HCT116 (cell line): ENCODE measurements around the gene DPYSL5. TPM values are rescaled to one million over a fixed set of nuclear protein-coding genes. Genes with fewer than 3 reads are reported as not detected.

Experiments
- ATAC-seq: fragments of 200-7000 bp; cut with Tn5 transposase; 2 replicates; pipeline ENCODE4 v1.9.1; 2020; ENCODE audit warnings: mild to moderate bottlenecking, moderate library complexity
- BruUV-seq: library from RNA; stranded (reverse); fragments of 400-500 nt; replicated peaks from 2 replicates; lab custom pipeline; 2021; lab: Mats Ljungman, UMichigan
- CTCF ChIA-PET: fragments of 300-600 bp; sonication (Branson Sonifier 250); formaldehyde crosslinking; loops from one replicate; lab custom pipeline; 2021; ENCODE audit warnings: antibody characterized with exemption; lab: Charles Lee
- POLR2A ChIA-PET: fragments of 300-600, 350-600 bp; sonication (Branson Sonifier 250); formaldehyde crosslinking; loops from one replicate; lab custom pipeline; 2021; ENCODE audit warnings: antibody characterized with exemption; lab: Charles Lee
- RAD21 ChIA-PET, 2 experiments: fragments of 300-600 bp; sonication (Branson Sonifier 250); formaldehyde crosslinking; loops; one replicate each; lab custom pipeline; 2023; ENCODE audit warnings: low total read pairs in 2 of 2; ENCODE audit not compliant: uncharacterized antibody in 2 of 2, unreplicated experiment in 2 of 2, low non-redundant PET in 1 of 2; lab: Charles Lee
- DNase-seq: peaks from one replicate; pipeline ENCODE4 v3.0.0-alpha.2; 2010; ENCODE audit warnings: low read depth, low spot score
- H2AFZ ChIP-seq: fragments of 200-600 bp; shearing (Covaris generic), sonication (generic); 2 replicates; pipeline ENCODE4 v1.6.1; 2017; ENCODE audit warnings: low read depth, mixed run types, mixed read lengths, antibody characterized with exemption, low read length; ENCODE audit not compliant: poor library complexity, severe bottlenecking
- H3K27ac ChIP-seq: 2 replicates; pipeline ENCODE4 v1.5.1; 2012; ENCODE audit warnings: low read depth, low read length
- H3K27me3 ChIP-seq: fragments of 200-600 bp; sonication (generic); 2 replicates; pipeline ENCODE4 v1.6.1; 2016; ENCODE audit warnings: mixed run types, low read length, mixed read lengths; ENCODE audit not compliant: insufficient read depth
- H3K36me3 ChIP-seq, 2 experiments: fragments of 200-500 bp in 1 of 2; fragments of 200-600 bp in 1 of 2; sonication (Bioruptor generic) in 1 of 2; sonication (generic) in 1 of 2; 2 replicates each; pipeline versions ENCODE4 v1.5.1 to v1.6.1; 2014 to 2016; ENCODE audit warnings: low read length in 2 of 2, inconsistent platforms in 1 of 2, mixed read lengths in 1 of 2, mixed run types in 1 of 2; ENCODE audit not compliant: insufficient read depth in 2 of 2, control insufficient read depth in 1 of 2
- H3K4me1 ChIP-seq, 2 experiments: fragments of 200-600 bp in 1 of 2; sonication (generic) in 1 of 2; 2 replicates each; pipeline versions ENCODE4 v1.5.1 to v1.6.1; 2012 to 2017; ENCODE audit warnings: low read length in 2 of 2, inconsistent platforms in 1 of 2, mild to moderate bottlenecking in 1 of 2, mixed read lengths in 1 of 2, mixed run types in 1 of 2, moderate library complexity in 1 of 2; ENCODE audit not compliant: insufficient read depth in 2 of 2, control insufficient read depth in 1 of 2
- H3K4me2 ChIP-seq: fragments of 200-600 bp; sonication (generic); 2 replicates; pipeline ENCODE4 v1.6.1; 2017; ENCODE audit warnings: mixed run types, low read length, mixed read lengths
- H3K4me3 ChIP-seq, 2 experiments: fragments of 200-600 bp in 1 of 2; sonication (generic) in 1 of 2; replicated peaks in 1 of 2; 2 replicates each; pipeline ENCODE4 v1.5.1; 2011 to 2016; ENCODE audit warnings: low read length in 2 of 2, control low read depth in 1 of 2, low read depth in 1 of 2, mild to moderate bottlenecking in 1 of 2, mixed read lengths in 1 of 2, mixed run types in 1 of 2
- H3K79me2 ChIP-seq: fragments of 200-600 bp; sonication (generic); 2 replicates; pipeline ENCODE4 v1.6.1; 2017; ENCODE audit warnings: mild to moderate bottlenecking, mixed run types, low read length, moderate library complexity, mixed read lengths; ENCODE audit not compliant: insufficient read depth
- H3K9ac ChIP-seq: fragments of 200-600 bp; sonication (generic); 2 replicates; pipeline ENCODE4 v1.6.1; 2016; ENCODE audit warnings: low read length, mixed read lengths
- H3K9me2 ChIP-seq: fragments of 200-600 bp; sonication (generic), shearing (Covaris generic); 2 replicates; pipeline ENCODE4 v1.6.1; 2017; ENCODE audit warnings: mixed run types, mild to moderate bottlenecking, moderate library complexity; ENCODE audit not compliant: insufficient read depth
- H3K9me3 ChIP-seq, 2 experiments: fragments of 200-500 bp in 1 of 2; fragments of 200-600 bp in 1 of 2; sonication (Bioruptor generic) in 1 of 2; sonication (generic) in 1 of 2; 2 replicates each; pipeline ENCODE4 v1.6.1; 2014 to 2017; ENCODE audit warnings: low read length in 2 of 2, mixed read lengths in 2 of 2, inconsistent platforms in 1 of 2, low read depth in 1 of 2, mild to moderate bottlenecking in 1 of 2, mixed run types in 1 of 2, moderate library complexity in 1 of 2; ENCODE audit not compliant: control insufficient read depth in 1 of 2, insufficient read depth in 1 of 2
- H4K20me1 ChIP-seq: fragments of 200-600 bp; sonication (generic), shearing (Covaris generic); 2 replicates; pipeline ENCODE4 v1.6.1; 2017; ENCODE audit warnings: mixed run types, mild to moderate bottlenecking, moderate library complexity; ENCODE audit not compliant: insufficient read depth
- CEBPB ChIP-seq: IDR thresholded peaks from 2 replicates; pipeline ENCODE4 v1.6.1; 2012; ENCODE audit warnings: low read depth
- CTCF ChIP-seq, 3 experiments: fragments of 200-600 bp in 1 of 3; sonication (generic) in 1 of 3; IDR thresholded peaks in 2 of 3; conservative IDR thresholded peaks in 1 of 3; 2 replicates each; pipeline ENCODE4 v1.5.1; 2012 to 2017; ENCODE audit warnings: low read depth in 2 of 3, low read length in 2 of 3, antibody characterized with exemption in 1 of 3, borderline replicate concordance in 1 of 3, control low read depth in 1 of 3, mild to moderate bottlenecking in 1 of 3, mixed read lengths in 1 of 3, mixed run types in 1 of 3, moderate library complexity in 1 of 3; ENCODE audit not compliant: insufficient read depth in 1 of 3
- EZH2 ChIP-seq: fragments of 200-600 bp; sonication (generic); IDR thresholded peaks from 2 replicates; pipeline ENCODE4 v1.6.1; 2017; ENCODE audit warnings: antibody characterized with exemption, mixed run types
- EZH2phosphoT487 ChIP-seq: fragments of 200-600 bp; IDR thresholded peaks from 2 replicates; pipeline ENCODE4 v1.6.1; 2018; ENCODE audit warnings: antibody characterized with exemption, borderline replicate concordance
- POLR2A ChIP-seq: IDR thresholded peaks from 2 replicates; pipeline ENCODE4 v1.7.0; 2011; ENCODE audit warnings: borderline replicate concordance; ENCODE audit not compliant: insufficient read depth, insufficient read length; ENCODE audit errors: extremely low read depth
- POLR2AphosphoS5 ChIP-seq: IDR thresholded peaks from 2 replicates; pipeline ENCODE4 v1.6.1; 2011; ENCODE audit warnings: mild to moderate bottlenecking, low read depth, low read length, moderate library complexity
- REST ChIP-seq: IDR thresholded peaks from 2 replicates; pipeline ENCODE4 v1.6.1; 2012; ENCODE audit warnings: low read depth
- SIN3A ChIP-seq: IDR thresholded peaks from 2 replicates; pipeline ENCODE4 v1.6.1; 2012; ENCODE audit warnings: low read depth
- SRF ChIP-seq: IDR thresholded peaks from 2 replicates; pipeline ENCODE4 v1.6.1; 2012; ENCODE audit warnings: low read depth
- intact Hi-C: fragments of 100-400 bp; cut with micrococcal nuclease; formaldehyde crosslinking; loops from 2 replicates; pipeline ENCODE4 v1.10.0; 2022
- total RNA-seq: library from RNA; stranded (reverse); gene quantifications from one replicate; pipeline ENCODE4 v1.2.1, GENCODE V29; 2021; ENCODE audit not compliant: unreplicated experiment
- TF ChIP-seq, protein P1 (sequence below): IDR thresholded peaks from 2 replicates; pipeline ENCODE4 v1.6.1; 2012
- TF ChIP-seq, protein P2 (sequence below): IDR thresholded peaks from 2 replicates; pipeline ENCODE4 v1.6.1; 2012

DPYSL5 gene
- total RNA-seq, 1 experiment from 2014 or later: 8.4 TPM

DNA sequence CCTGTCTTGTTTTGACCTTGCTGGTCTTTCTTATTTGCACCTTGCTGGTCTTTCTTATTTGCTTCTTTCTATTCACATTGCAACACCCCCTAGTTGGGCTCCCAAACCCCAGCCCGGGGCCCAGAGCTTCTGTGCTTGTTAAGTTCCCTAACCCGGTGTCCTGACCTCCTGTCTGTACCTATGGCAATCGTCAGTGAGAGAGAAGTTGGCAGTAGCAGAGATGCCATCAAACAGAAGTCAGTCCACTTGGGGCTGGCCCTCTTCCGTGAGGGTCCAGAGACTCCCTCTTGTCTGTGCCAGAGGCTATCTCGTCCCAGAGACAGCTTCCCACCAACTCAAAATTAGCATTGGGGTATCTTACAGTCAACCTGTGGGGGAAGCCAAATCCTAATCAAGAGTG, 55.7 kb downstream of the DPYSL5 start:
- TF ChIP-seq SRF (no peak), POLR2A (no peak), REST (no peak), EZH2phosphoT487 (no peak), EZH2 (no peak), CEBPB (no peak), POLR2AphosphoS5 (no peak), CTCF (IDR thresholded peaks at IDR 0.05 in 2 of 3, conservative IDR thresholded peaks at IDR 0.05 in 1 of 3; ENCODE audit: borderline replicate concordance in 1 of 3, insufficient read depth in 1 of 3, low read depth in 2 of 3, low read length in 2 of 3) (no peak), SIN3A (no peak)
- TF ChIP-seq, protein P1, sequence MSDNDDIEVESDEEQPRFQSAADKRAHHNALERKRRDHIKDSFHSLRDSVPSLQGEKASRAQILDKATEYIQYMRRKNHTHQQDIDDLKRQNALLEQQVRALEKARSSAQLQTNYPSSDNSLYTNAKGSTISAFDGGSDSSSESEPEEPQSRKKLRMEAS: no peak
- TF ChIP-seq, protein P2, sequence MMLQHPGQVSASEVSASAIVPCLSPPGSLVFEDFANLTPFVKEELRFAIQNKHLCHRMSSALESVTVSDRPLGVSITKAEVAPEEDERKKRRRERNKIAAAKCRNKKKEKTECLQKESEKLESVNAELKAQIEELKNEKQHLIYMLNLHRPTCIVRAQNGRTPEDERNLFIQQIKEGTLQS: no peak
- RAD21 ChIA-PET: no interaction called here
- DNase-seq (no peak), ATAC-seq (no peak)
- POLR2A ChIA-PET: no interaction called here
- no peaks in the 10 kb centered on the region for H3K27me3 ChIP-seq
- H3K4me2 ChIP-seq: no peak overlapping the region
- no peaks in the 10 kb centered on the region for H3K79me2 ChIP-seq
- no peak overlapping the region for H3K4me3 ChIP-seq
- CTCF ChIA-PET: no interaction called here
- H3K9me3 ChIP-seq: no peaks in the 10 kb centered on the region
- BruUV-seq: no TSS peak
- no peak overlapping the region for H2AFZ ChIP-seq
- H3K9ac ChIP-seq: no peak overlapping the region
- intact Hi-C loops: no loop called here
- H3K4me1 ChIP-seq: no peaks in the 10 kb centered on the region
- H3K9me2 ChIP-seq: no peaks in the 10 kb centered on the region
- H3K27ac ChIP-seq: no peak overlapping the region
- H3K36me3 ChIP-seq: no peaks in the 10 kb centered on the region
- H4K20me1 ChIP-seq: no peaks in the 10 kb centered on the region
